Ascending aorta (tissue), 2 donors: Measurements from ENCODE around the gene KATNB1. TPM values are rescaled to one million over a fixed set of nuclear protein-coding genes. Genes with fewer than 3 reads are reported as not detected.

ENCODE experiments used
- DNase-seq, 2 donors: peaks; one replicate each; pipeline ENCODE4 v3.0.0-alpha.2; 2019; ENCODE audit warnings: low spot score in 2 of 2
- H3K27ac ChIP-seq, 2 donors: fragments of 200-600 bp; sonication (generic); one replicate each; pipeline ENCODE4 v1.5.1; 2016 to 2017; ENCODE audit warnings: mild to moderate bottlenecking in 1 of 2
- H3K27me3 ChIP-seq: fragments of 200-600 bp; sonication (generic); one replicate; pipeline ENCODE4 v1.5.1; 2017
- H3K36me3 ChIP-seq, 2 donors: fragments of 200-600 bp; sonication (generic); one replicate each; pipeline ENCODE4 v1.5.1; 2016
- H3K4me1 ChIP-seq, 2 donors: fragments of 200-600 bp; sonication (generic); one replicate each; pipeline ENCODE4 v1.5.1; 2016 to 2017; ENCODE audit warnings: mild to moderate bottlenecking in 1 of 2
- H3K4me3 ChIP-seq, 2 donors: fragments of 200-600 bp; sonication (generic); one replicate each; pipeline ENCODE4 v1.5.1; 2016 to 2017; ENCODE audit warnings: mild to moderate bottlenecking in 1 of 2
- H3K9me3 ChIP-seq, 2 donors: fragments of 200-600 bp; sonication (generic); one replicate each; pipeline ENCODE4 v1.5.1; 2016
- CTCF ChIP-seq, 3 experiments: fragments of 200-600 bp in 2 of 3; fragments of 450-650 bp in 1 of 3; sonication (generic) in 2 of 3; IDR thresholded peaks; one replicate each; pipeline ENCODE4 v1.5.1; 2016 to 2019; ENCODE audit warnings: antibody characterized with exemption in 3 of 3, mild to moderate bottlenecking in 1 of 3, moderate library complexity in 1 of 3
- intact Hi-C: fragments of 100-400 bp; cut with DNase I; formaldehyde crosslinking; loops from one replicate; pipeline ENCODE4 v1.15.1; 2023
- total RNA-seq: library from RNA; depleted of rRNA; stranded (reverse); fragments of >200 nt; gene quantifications from one replicate; pipeline ENCODE4 v1.1.0, GENCODE V29; 2016

Gene KATNB1
- total RNA-seq, 1 donor from 2014 or later: 35.3 TPM

GRCh38 chr16:57804111-57804837, 68.7 kb downstream of the KATNB1 start:
- peak overlapping the region in 1 of 2 donors; percentile 85 for H3K27ac ChIP-seq
- TF ChIP-seq CTCF (IDR thresholded peaks at IDR 0.05): no peak
- peaks cover 3 to 34% of the 10 kb centered on the region in 2 donors for H3K4me1 ChIP-seq
- no peaks in the 10 kb centered on the region for H3K27me3 ChIP-seq
- H3K9me3 ChIP-seq: no peaks in the 10 kb centered on the region
- no peaks in the 10 kb centered on the region for H3K36me3 ChIP-seq
- DNase-seq: no peak
- no peak overlapping the region for H3K4me3 ChIP-seq
- intact Hi-C loops: loop anchor here (5.0 to 10.0 kb wide), 2 partner anchors 502 to 619 kb away; partner anchors contain the start of genes PSME3IP1 and RSPRY1

- no peaks in the 10 kb centered on the region for H3K27me3 ChIP-seq
- no peak for TF ChIP-seq CTCF (IDR thresholded peaks at IDR 0.05)
- H3K4me3 ChIP-seq: no peak overlapping the region
- intact Hi-C loops: loop anchor here (10.0 kb wide), 1 partner anchor 620 kb away; the partner anchor contains the start of genes PSME3IP1 and RSPRY1
- H3K27ac ChIP-seq: no peak overlapping the region
- H3K4me1 ChIP-seq: peaks cover 3 to 27% of the 10 kb centered on the region in 2 donors
- no peaks in the 10 kb centered on the region for H3K36me3 ChIP-seq
- no peaks in the 10 kb centered on the region for H3K9me3 ChIP-seq
- DNase-seq: no peak
These were observed 69.6 kb downstream of the KATNB1 start for GRCh38 chr16:57805176-57805575.

Other genes with a start within 250 kb of the KATNB1 start
- gene DOK4, start 249.3 kb upstream of the KATNB1 start, total RNA-seq: 40.2 TPM
- gene CCDC102A, start 199.2 kb upstream of the KATNB1 start, total RNA-seq: 13.7 TPM
- not detected for gene ADGRG5, start 193.1 kb upstream of the KATNB1 start, total RNA-seq
- gene ADGRG1, start 107.1 kb upstream of the KATNB1 start, total RNA-seq: 343 TPM
- not detected for gene ADGRG3, start 67.5 kb upstream of the KATNB1 start, total RNA-seq
- not detected for gene DRC7, start 41.0 kb upstream of the KATNB1 start, total RNA-seq
- 54.9 TPM for gene KIFC3, start 66.7 kb downstream of the KATNB1 start, total RNA-seq
- not detected for gene CNGB1, start 235.4 kb downstream of the KATNB1 start, total RNA-seq